Ureter (tissue), 1 donor: ENCODE data around the gene GNAQ. TPM values are rescaled to one million over a fixed set of nuclear protein-coding genes. Genes with fewer than 3 reads are reported as not detected.
A peak's percentile ranks its signal among the peaks of the same experiment; 100 is the strongest.

Experiments
- DNase-seq: peaks from one replicate; pipeline ENCODE4 v3.0.0-alpha.2; 2020; ENCODE audit warnings: low spot score
- total RNA-seq: library from RNA; stranded (reverse); gene quantifications from one replicate; pipeline ENCODE4 v1.2.4, GENCODE V29; 2023
- donor health status: DM: yes; HTN: yes; CAD: no.

Gene GNAQ
- total RNA-seq, 1 donor from 2014 or later, result 85.8 TPM

- no peak for DNase-seq
These were observed 27.9 kb downstream of the GNAQ start for GRCh38 chr9:78003730-78004129.

GRCh38 chr9:78001946-78002731 is 29.5 kb downstream of the GNAQ start:
- DNase-seq, result no peak

DNA sequence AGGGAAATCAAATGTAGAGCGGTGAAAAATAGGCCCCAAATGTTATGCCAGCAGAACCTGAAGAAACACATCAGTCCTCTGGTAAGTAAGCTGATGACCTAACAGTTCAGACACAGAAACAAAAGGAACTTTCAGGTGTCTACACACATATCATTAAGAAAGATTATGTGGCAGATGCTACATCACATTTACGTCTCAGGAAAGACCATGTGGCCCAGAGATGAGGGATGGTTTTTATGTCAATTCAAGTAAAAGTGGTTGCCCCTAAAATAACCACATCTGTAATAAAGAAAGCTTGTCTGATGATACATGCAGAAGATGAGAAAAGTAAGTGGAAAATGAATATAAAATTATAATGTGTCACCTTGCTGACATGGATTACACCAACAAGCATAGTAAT is 31.4 kb downstream of the GNAQ start:
- no peak for DNase-seq

- no peak for DNase-seq
These were observed 32.4 kb downstream of the GNAQ start for GRCh38 chr9:77999231-77999631.

DNA sequence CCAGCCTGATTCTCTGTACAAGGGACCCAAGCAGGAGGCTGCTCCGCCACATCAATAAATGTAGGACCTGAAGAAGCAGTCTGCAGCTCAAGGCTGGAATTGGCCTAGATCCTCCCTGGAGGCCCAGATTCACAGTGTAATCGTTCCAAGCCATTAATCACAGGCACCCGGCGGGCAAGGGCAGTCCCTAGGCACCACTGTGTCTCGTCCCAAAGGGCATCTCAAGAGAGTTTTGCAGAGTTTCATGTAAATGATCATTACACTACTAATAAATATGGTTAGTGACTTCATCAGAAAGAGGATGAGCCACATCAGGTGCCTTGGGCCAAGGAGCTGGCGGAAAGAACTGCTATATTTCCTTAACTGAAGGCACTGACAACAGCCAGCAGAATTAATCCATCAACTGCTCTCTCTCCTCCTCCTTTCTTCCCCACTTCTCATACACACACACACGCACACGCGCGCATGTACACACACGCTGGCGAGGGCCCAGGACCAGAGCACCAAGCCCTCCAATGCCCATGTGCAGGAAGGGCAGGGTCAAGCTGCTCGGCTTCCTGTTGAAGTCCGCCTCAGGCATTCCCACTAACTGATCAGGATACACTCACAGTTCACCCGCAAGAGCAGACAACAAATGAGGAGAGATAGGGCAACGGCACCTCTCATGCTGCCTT is 33.9 kb downstream of the GNAQ start:
- DNase-seq, result no peak

GRCh38 chr9:77996696-77997095 is 34.9 kb downstream of the GNAQ start:
- DNase-seq, result no peak

GRCh38 chr9:77991191-77991590 is 40.4 kb downstream of the GNAQ start:
- DNase-seq, result no peak

DNA sequence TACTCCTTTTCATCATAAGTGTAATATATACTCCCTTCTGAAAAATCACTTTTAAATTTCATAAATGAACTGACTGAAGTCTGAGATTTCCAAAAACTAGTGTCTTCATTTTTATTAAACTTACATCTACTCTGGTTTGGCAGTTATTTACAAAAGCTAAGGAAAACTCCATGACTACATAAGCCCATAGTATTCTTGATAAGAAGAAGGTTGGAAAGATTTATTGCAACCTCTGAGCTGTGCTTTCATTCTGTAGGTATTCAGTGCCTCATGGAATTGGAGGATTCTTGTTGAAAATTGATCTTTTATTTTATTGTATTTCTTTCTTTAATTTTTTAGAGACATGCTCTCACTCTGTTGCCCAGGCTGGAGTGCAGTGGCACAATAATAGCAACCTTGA is 41.7 kb downstream of the GNAQ start:
- no peak for DNase-seq

DNA sequence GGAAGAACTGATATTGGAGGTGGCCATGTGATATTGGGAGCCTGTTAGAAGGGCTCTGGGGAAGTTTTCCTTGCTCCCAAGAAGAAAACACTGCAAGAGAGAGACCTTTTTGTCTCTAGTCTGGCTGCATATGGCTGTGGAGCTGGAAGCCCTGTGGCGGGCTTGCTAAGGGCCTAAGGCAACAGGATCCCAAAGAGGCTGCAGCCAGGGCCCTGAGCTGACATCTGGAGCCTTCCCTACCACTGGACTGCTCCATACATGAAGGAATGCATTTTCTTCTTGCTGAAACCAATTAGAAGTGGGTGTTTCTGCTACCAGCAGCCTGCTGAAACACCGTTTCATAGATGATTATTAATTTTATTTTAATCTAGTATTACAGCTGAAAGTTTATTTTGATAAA is 42.2 kb downstream of the GNAQ start:
- no peak for DNase-seq

DNA sequence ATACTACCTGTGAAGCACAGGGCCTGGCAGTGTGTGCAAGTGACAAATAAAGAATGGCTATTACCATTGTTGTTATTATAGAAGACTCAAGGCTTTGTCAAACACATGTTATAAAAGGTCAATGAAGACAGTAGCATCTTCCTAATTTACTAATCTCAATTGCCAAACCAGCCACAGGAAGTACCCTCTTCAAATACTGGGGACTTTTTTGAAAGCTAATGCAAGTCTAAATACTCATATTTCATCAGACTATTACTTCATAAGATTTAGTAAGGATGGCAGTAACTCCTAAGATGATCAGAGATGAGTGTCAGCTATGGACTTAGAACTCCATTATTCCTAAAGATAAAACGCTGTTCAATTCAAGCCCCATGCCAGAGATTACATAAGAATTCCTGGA is 43.0 kb downstream of the GNAQ start:
- DNase-seq, result no peak

DNA sequence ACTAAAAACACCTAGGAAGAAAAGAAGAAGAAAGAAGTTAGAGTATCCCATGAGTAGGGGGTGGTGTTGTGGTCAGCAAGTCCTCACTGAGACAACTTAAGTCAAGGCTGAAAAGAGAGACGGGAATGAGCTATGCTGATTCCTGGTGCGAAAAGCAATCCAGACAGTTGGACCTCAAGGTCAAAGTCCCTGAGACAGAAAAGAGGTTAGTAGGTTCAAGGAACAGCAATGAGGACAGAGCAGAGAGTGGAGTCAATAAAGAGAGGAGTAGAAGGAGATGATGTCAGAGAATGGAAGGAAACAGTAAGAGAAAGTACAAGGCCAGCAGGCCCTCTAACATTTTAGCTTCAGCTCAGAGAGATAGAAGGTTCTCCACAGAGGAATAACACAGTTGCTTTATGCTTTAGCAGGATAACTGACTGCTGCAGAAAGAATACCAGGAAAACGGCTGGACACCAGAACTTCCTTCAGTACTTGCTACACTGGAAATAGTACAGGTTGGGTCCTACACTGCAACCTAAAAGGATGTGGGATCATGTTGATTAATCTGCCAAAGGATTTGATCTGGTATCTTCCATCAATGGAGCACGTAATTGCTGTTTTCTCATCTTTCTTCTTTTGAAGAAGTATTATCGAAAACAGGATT is 43.6 kb downstream of the GNAQ start:
- no peak for DNase-seq

- no peak for DNase-seq
These were observed 44.4 kb downstream of the GNAQ start for GRCh38 chr9:77987081-77987656.

DNA sequence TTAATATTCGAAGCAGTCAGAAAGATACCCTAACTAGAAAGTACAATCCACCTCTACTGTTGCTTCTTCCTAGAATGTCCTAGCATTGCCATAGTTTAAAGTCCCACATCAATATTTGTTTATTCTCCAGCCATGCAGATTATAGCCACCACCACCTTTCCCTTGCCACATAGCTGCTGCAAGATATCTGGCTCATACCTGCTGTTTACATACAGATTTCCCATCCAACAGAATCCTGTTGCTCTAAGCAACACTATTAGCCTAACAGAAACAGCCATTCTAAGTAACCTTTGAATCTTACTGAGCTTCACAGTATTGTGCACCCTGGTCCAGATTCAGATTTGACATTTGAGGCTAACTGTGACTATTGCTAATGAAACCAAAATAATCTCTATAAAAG is 45.6 kb downstream of the GNAQ start:
- no peak for DNase-seq

- DNase-seq, result no peak
These were observed 48.3 kb downstream of the GNAQ start for GRCh38 chr9:77983320-77983662.

DNA sequence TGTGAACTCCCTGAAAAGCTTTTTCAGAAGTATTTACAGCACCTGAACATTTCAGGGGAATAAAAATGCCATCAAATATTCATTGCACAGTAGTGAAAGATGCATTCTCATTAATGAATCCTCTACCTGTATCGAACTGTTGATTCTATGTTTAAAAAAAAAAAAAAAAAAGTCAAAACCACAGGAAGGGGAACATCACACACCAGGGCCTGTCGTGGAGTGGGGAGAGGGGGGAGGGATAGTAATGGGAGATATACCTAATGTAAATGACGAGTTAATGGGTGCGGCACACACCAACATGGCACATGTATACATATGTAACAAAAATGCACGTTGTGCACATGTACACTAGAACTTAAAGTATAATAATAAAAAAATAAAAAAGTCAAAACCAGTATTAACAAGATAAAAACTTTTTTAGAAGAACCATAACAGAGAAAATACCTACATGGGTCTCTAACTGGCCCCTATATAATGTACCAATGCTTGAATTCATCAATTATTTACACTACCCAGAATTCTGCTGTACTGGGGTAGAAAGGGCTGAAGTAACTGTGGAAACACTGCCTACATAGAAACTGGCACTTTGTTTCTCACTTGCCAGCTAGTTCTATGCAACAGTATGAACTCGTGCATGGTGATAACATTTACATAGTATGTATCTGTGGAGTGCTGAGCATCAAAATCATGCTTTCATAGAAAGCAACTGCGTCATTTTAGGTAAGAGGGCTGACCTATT is 48.9 kb downstream of the GNAQ start:
- DNase-seq, result no peak

DNA sequence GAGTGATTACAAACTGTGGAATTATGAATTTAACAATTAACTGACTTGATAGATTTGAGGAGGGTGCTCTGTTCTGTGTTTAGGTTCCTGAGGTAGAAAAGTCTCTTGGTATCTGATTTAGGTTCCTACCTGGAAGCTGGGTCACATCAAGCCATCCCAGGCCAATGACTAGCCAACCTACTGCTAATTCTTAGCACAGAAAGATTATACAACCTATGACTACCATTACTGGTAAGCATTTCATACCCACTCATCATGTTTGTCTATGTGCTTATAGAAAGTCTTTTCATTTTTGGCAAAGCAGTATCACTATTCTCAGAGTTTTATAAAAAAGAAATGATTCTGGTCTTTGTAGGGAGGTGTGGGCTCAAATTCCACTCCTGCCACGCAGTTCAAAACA is 49.7 kb downstream of the GNAQ start:
- no peak for DNase-seq

DNA sequence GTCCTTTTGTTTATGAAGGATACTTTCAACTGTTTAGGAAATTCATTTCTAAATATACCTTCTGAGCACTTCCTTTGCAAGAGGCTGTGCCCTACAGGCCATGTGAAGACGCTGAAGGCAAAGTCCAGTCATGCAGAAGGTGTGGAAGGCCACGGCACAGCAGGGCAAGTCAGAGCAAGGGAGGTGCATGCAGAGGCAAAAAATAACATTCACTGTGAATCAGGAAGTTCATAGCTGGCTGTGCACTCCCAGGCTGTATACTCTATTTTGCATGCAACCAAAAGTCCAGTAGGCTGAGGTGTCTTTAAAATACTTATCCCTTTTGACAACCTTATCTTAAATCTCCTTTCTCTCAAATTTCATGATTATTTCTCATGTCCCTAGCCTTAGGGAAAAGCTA is 50.3 kb downstream of the GNAQ start:
- DNase-seq, result peak; percentile 75

DNA sequence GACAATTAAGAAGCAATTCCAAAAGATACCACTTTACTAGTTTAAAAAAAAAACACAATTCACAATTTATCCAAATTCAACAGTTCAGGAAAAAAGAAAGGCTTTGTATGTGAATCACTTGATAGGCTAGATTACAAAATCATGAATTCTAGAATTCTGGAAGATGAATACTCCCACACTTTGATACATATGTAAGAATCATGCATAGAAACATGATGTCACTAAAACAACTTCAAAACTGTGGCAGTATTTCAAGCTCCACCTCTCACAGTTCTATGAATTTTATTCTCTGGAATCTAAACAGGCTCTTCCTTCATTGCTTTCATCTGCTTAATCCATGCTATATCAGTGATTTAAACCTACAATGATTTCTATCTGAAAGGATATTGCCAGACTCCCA is 51.0 kb downstream of the GNAQ start:
- no peak for DNase-seq

GRCh38 chr9:77978086-77978781 is 53.4 kb downstream of the GNAQ start:
- no peak for DNase-seq

DNA sequence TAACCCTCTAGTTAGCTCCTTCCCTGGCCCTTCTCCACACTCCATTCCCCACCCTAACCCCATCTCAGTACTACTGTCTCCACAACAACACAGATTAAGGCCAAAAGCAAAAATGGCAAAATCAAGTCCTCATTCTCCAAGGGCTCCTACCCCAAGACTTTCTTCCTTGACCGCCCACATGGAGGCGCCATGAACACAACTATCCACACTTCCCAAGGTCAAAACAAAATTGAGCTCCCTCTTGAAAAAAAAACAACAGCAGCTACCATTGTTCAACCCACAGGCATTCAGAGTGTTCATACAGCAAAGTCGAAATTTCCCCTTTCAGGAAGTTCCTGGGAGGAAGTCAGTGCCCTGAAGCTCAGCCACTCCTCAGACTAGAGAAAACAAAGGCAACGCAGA is 54.4 kb downstream of the GNAQ start:
- no peak for DNase-seq

GRCh38 chr9:77975806-77976205 is 55.8 kb downstream of the GNAQ start:
- DNase-seq, result no peak

DNA sequence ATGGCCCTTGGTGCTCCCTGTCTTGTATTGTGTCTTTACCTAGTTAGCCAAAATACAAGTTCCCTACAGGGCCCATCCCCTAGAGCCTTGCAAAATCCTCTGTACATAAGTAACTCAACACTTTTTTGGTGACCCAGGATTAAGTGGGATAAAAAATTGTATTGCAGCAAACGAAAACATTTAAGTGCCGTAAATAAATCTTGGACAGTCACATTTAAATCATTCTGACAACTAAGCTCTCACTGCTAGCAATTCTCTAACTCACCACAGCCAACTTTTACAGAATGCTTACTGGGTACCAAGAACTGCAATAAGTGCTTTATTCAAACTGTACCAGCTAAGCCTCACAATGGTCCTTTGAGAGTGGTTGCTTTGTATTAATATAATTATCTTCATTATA is 56.6 kb downstream of the GNAQ start:
- DNase-seq, result no peak
